NCI-H187 (cell line): ENCODE data around the gene RCHY1.
"Not testable (repeated sequence)": the region's sequence is repeated elsewhere in the genome, so short reads cannot be mapped to it uniquely, and the experiment has no call there.

Experiments
- DNase-seq, 2 experiments: peaks; one replicate each; lab custom pipeline; 2025; lab: John Stamatoyannopoulos, UW

Gene RCHY1

DNA sequence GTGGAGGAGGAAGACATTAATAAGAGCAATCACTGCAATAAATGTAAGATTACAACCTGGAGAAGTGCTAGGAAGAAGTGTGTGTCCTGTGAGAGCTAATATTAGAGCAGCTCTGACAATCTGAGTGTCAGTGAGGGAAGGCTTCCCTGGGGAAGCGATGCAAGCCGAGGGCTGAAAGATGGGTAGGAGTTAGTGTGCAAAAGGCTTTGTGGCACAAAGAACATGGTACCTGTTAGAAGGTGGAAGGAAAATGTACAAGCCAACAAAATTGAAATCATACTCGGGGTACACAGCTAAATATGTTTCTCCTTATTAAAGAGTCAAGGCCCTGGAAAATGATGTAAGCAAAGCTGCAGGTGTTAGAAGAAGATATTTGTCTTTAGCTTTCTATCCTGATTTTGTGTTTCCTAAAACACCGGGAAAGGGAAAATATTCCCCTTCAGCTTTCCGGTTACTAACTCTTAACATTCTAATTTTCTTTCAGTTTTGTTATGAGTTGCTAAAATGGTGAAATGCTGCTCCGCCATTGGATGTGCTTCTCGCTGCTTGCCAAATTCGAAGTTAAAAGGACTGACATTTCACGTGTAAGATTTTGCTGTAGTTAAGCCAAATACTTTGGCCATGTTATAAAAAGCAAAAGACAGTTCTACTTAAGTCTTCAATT lies 878 bp upstream of the RCHY1 start:
- no peak for DNase-seq

DNA sequence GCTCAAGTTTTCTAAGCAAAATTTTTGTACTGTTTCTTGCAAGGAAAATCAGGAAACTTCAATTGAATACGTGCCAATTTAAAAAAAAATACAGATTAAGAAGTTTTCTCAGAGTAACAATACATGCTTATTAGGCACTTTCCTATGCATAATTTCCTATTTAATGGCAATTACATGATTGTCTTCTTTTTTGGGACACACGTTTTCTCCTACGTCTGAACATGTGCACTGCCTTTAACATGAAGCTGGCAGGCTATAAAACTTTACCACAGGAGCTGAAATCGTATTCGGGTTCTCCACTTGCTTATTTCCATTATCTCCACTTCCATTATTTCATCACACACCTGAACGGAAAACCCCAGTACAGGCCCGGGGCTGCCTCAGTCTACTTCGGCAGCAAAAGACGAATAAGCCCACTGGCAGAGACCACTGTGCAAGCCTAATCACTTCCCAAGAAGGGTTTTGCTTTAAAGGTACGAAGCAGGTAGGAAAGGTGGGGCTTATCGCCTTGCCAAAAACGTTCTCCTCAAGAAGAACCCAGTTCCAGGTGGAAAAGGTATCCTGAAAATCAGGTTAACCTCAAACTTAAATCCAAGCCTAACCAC lies 575 bp downstream of the RCHY1 start:
- DNase-seq: no peak

DNA sequence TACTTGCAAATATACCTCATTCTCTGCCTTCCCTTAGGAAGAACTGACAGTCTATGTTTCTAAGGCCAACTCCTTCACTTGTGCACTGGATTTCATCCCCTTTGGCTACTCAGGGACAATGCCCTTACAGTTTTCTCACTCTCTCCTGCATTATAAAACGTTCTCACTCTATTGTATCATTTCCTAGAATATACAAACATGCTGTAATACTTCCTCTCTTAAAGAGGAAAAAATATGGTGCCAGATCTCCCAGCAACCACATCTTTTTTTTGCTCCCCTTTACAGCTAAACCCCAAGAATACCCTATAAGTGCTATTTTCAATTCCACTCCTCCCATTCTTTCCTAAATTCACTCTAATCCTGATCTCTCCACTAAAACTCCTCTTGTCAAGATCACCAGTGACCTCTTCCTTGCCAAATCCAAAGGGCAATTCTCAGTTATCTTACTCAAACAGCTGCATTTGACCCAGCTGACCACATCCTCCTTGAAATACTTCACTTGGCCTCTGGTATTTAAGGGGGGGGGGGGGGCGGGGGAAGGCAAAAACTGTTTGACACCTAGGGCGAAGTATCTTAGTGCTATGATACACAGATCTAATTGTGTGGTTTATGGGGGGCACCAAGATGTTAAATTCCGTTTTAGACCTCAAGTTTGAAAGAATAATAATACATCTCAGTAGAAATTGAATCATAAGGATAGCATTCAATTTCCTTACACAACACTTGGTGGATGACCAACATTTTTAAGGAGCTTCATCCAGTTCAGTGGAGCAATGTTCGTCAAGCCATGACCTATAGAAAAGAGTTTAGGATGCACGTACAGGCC lies 1.6 kb downstream of the RCHY1 start:
- no peak for DNase-seq

DNA sequence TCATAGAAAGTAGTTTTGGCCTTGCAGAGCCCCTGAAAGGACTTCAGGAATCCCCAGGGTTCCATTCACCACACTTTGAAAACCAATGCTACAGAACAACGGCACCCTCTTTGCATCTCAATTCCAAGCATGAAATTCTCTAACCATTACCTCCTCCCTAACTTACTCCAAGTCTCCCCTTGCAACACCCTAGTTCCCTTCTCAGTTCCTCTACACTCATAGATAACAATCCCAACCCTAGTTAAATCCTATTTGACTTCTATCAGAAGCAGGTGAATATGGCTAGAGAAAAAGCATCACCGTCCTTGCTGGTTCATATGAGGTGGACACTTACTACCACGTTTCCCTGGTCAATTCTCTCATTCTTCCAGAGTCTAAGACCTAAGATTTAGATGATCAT lies 2.4 kb downstream of the RCHY1 start:
- DNase-seq: no peak

DNA sequence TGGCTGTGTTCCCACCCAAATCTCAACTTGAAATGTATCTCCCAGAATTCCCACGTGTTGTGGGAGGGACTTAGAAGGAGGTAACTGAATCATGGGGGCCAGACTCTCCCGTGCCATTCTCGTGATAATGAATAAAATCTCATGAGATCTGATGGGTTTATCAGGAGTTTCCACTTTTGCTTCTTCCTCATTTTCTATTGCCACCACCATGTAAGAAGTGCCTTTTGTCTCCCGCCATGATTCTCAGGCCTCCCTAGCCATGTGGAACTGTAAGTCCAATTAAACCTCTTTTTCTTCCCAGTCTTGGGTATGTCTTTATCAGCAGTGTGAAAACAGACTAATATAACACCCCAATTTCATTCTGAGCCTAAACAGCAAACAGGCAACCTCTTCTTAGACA lies 4.6 kb downstream of the RCHY1 start:
- DNase-seq: not testable (repeated sequence)

DNA sequence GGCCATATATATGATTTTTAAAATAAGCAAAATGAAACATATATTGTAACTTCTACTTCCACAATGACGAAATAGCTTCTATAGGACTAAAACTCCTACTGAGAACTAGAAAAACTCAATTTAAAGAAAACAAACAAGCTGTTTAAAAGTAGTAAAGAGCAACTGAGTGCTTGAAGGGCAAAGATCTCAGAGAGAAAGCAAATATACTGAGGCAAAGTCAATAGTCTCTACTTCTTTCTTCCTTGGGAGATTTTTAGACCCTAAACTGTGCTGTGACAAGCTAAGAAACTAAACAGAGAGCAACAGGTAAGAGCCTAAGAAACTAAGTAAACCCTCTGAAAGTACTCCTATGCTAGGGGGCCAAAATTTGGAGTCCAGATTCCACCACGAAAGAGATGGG lies 8.6 kb downstream of the RCHY1 start:
- DNase-seq: no peak

DNA sequence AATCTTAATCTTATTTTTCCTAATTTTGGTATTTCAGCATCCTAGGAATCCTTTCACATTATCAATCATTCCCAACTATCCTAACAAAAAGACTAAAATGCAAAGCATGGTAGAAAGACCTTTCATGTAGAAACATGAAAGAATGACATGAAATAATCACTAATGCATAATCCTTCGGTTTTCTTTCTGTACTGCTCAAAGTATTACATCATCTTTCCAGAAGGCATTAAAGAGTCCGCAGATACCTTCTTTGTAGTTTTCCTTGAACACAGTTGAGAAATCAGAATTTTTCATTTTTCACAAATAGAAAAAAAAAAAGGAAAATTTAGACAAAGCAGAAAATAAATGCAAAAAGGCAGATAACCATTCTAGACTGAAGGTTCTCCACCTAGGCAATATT lies 11.5 kb downstream of the RCHY1 start:
- DNase-seq: no peak

DNA sequence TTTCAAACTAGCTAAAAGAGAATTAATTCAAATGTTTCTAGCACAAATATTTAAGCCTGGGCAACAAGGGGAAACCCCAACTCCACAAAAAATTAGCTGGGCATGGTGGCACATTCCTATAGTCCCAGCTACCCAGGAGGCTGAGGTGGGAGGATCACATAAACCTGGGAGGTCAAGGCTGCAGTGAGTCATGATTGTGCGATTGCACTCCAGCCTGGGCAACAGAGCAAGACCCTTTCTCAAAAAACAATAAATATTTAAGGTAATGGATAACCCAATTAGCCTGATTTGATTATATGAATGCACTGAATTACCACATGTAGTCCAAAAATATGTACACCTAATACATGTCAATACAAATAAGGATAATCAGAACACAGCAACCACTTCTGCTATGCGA lies 14.3 kb downstream of the RCHY1 start:
- no peak for DNase-seq

DNA sequence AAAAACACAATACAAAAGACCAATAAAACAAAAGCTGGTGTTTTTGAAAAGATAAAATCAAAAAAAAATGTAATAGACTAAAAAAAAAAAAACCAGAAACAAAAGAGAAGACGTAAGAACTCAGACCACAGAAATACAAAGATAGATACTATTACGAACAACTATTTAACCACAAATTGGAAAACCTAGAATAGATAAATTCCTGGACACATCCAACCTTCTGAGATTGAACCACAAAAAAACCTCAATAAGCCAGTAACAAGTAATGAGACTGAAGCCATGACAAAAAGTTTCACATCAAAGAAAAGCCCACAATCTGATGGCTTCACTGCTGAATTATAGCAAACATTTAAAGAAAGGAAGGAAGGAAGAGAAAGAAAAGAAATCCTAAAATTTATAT lies 16.2 kb downstream of the RCHY1 start:
- no peak for DNase-seq

DNA sequence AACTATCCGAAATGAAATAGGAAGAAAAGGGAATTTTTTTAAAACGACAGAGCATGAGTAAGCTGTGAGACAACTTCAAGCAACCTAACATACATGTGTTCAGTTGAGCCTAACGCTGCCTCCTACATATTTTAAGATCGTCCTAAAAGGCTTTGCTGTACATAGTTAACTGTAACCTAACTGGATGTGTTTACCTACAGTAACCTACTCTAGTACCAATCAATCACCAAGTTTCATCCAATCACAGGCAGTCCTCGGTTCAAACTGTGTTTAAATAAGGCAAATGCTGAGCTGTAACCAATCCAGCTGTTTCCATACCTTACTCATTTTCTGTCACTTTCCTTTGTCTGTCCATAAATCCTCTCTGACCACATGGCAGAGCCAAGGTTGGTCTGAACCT lies 17.1 kb downstream of the RCHY1 start:
- no peak for DNase-seq

DNA sequence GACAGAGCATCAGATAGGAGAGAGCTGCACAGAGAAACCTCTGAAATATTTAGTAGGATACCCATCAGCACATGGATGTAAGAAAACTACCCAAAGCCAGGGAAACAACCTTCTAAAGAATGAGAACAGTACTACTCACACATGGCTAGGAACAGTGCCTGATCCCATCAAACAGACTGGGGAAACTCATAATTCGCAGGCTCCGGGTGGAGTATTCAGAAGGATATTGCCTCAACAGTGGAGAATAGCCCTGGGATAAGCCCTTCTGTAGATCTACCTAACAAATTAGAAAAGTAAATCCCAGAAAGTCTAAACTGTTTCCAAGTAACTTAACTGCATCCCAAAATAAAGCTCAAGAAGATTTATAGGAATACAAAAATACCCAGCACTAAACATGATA lies 17.8 kb downstream of the RCHY1 start:
- no peak for DNase-seq

DNA sequence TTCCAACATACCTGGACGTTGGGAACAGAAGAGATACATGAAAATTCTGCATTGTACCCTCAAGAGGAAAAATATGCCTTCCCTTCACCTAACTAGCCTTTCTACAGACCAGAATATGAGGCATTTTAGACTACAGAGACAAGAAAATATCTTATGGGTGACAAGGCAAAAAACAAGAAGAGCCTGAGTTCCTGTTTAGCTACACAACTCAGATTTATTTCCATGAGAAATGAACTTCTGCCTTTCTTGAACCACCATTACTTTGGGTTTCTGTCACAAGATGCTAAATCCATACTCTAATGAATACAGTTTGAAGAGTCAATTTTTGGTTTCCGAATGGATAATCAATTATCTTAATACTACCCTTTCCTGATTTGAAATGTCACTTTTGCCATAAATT lies 18.7 kb downstream of the RCHY1 start:
- no peak for DNase-seq

DNA sequence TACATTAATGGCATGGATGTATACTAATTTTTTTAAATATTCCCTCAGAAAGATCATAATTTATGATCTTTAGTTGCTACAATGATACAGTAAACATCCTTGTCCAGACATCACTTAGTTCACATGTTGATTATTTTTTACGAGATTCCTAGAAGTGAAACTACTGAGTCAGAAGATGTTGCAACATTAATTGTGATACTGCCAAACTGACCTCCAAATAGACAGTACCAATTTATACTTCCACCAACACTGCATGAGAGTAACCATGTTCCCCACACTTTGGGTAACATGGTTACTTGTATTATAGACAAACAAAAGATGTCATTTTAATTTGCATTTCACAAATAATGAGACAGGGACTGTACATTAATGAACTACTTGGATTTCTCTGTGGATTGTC lies 19.6 kb downstream of the RCHY1 start:
- no peak for DNase-seq

DNA sequence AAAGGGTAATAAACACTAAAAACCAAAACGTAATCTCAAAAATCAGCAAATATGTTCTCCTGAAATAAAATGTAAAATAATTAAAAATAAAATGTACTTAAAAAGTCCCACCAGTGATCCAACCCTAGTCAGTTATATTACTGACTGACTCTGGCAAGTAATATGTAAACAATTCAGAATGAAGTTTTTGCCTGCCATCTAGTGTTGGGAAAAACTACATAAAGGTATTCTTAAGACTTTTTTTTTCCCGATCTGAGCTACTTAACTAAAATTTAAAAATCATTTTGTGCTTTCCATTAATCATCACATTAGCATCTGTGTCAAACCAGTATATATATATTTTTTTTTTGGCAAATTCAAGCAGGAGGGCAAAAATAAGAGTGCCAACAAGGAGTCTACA lies 24.0 kb downstream of the RCHY1 start:
- no peak for DNase-seq

DNA sequence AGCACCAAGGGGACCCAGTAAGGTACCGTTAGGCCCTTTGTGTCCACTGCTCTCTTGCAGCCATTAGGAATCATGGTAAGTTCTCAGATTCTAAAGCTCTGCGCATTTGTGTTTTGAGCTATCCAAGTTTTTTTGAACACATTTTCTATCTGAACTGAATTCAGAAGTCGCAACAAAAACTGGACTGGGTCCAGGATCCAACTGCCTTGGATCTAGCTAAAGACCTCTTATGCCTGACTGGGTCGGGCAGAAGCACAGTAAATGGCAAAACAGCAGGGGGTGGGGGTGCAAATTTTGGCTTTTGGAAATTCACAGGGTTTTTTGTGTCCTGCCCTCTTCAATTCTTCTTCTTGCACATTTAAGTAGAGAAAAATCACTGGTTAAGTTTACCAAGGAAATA lies 30.0 kb downstream of the RCHY1 start:
- DNase-seq: no peak

DNA sequence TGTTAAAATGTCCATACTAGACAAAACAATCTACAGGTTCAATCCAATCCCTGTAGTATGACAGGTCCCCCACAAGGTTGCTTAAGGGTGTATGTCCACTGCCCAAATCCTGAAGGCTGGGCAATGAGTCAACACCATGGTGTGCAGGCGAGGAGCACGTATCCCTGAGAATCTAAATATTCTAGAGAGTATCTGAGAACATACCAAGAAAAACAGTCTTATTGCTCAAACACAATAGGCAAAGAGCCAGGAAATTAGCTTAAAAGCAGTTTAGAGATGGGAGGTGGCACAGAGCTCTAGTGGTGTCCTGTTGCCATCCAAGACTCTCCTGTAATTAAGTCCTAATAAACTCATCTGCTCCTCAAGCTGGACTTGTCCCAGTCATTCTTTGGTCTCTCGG lies 37.0 kb downstream of the RCHY1 start:
- DNase-seq: no peak

DNA sequence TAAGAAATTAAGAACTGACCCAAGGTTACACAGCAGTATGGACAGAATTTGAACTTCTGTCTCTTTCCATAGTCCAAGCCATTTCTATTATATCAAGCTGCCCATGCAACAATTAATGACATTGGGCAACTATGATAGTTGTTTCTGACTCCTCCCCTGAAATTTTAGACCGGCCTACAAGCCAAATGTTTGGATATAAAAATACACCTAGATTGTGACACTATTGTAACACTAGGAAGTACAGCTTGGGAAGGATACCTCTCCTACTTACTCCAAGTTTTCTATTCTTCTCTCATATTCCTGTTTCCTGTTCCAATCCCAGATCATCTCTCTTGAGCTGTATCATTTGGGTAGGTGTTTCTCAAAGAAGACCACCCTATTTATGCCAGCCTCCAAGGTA lies 43.5 kb downstream of the RCHY1 start:
- no peak for DNase-seq

DNA sequence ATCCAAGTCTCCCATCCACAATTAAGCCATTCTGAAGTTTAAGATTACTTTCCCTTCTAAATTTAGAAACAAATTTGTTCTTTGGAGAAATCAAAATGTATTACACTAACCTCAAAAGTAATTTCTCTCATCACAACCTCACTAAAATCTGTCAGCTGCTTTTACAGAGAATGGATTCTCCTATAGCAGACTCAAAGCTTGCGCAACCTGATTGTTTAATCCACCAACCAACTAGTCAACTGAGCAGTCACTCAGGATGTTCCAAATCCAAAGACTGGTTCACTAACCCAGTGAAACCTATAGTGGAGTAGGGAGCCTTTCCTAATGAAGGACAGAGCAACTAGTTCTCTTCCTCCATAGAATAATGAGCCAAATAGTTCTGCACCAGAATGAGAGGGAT lies 44.3 kb downstream of the RCHY1 start:
- DNase-seq: no peak

DNA sequence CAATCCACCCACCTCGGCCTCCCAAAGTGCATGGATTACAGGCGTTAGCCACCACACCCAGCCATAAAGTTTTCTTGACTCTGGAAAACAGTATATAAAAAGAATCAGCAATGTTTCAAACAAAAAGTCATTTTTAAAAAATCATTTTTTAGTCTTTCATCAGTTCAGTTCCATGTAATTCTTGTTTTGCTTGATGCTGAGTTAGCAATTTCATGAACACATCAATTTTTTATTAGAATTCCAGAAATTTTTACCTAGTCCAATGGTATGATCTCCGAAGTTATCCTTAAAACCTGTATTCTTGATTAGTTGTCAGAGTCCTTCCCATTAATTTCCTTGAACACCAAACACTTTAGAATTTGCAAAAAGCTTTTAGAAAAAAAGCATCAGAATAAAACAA lies 56.8 kb downstream of the RCHY1 start:
- no peak for DNase-seq

DNA sequence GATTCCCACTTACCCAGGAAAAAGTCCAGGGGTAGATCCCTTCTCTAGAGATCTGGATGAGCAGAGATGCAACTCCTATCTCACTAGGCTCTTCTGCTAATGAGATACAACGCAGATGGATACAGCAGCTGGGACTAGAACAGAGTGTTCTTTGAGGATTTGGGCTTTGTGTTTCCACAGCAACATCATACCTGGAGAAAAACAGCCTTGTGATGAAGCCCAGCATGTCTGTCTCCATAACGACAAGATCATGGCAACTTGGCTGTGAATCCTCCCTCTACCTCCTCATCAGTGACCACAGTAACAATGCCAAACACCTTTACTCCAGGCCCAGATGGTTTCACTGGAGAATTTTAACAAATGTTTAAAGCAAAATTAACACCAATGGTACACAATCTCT lies 80.1 kb downstream of the RCHY1 start:
- DNase-seq: no peak

DNA sequence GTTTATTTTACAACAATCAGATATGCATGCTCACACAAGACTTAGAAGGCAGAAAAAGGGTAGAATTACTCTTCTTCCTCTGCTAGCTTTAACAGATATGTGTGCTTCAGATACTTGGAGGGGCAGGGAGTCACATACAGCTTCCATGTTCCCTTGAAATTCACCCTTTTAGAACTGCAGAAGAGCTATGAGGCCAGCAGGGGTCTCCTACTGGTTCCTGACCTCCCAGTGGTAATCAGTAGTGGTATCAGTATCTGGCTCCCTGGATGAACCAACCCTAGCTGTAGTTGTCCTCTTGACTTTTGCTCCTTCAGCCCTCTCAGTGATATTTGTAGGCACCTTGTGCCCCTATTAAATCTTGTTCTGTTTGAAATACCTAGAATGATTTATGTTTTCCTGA lies 81.5 kb downstream of the RCHY1 start:
- no peak for DNase-seq

DNA sequence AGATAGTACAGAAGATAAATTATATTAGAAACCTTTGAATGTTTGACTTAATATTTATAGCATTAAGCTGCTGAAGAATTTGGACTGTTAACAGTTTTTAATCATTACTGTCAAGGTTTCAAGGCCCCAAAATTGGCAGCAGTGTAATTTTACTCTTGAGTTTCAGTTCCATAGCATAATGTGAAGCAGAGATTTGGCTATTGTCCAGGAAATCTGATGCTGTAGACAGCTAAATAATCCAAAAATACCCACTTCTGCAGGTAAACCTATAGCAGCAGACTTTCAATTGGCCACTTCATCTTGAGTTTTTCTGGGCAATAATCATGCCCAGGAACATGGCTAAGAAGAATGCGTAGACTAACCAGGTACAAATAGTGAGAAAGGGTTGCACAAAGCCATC lies 85.0 kb downstream of the RCHY1 start:
- DNase-seq: peak in 1 of 2 experiments; percentile 7
